Right cardiac atrium (tissue), 5 donors: ENCODE results near the gene LMOD3. TPM values are rescaled to one million over a fixed set of nuclear protein-coding genes. Genes with fewer than 3 reads are reported as not detected.

ENCODE experiments used
- ATAC-seq, 2 donors: fragments of 200-7000 bp; cut with Tn5 transposase; one replicate each; pipeline versions ENCODE4 v1.8.0 to v1.9.1; 2020; ENCODE audit warnings: moderate library complexity in 2 of 2, mild to moderate bottlenecking in 1 of 2
- DNase-seq, 3 donors: peaks; one replicate each; pipeline ENCODE4 v3.0.0-alpha.2; 2020
- H3K27ac ChIP-seq: one replicate; pipeline ENCODE4 v1.5.1; 2013; ENCODE audit warnings: mild to moderate bottlenecking, low read length, control low read depth, moderate library complexity
- H3K27me3 ChIP-seq: one replicate; pipeline ENCODE4 v1.6.1; 2013; ENCODE audit not compliant: control insufficient read depth, insufficient read depth
- H3K4me1 ChIP-seq: one replicate; pipeline ENCODE4 v1.6.1; 2013; ENCODE audit warnings: low read length; ENCODE audit not compliant: control insufficient read depth, insufficient read depth
- H3K4me3 ChIP-seq: one replicate; pipeline ENCODE4 v1.5.1; 2013; ENCODE audit warnings: low read length, control low read depth
- H3K9me3 ChIP-seq: one replicate; pipeline ENCODE4 v1.6.1; 2013; ENCODE audit warnings: low read length; ENCODE audit not compliant: control insufficient read depth
- WGBS: extraction: QIAGEN DNeasy Blood & Tissue Kit; methylation state at CpG from one replicate; pipeline ENCODE4 v1.1.7; 2013; 5-methylcytosine and 5-hydroxymethylcytosine counted together
- intact Hi-C, 4 donors: fragments of 100-400 bp; cut with DNase I; formaldehyde crosslinking; loops; one replicate each; pipeline versions ENCODE4 v1.11.0 to v1.14.0; 2022 to 2023
- polyA plus RNA-seq: library from polyadenylated mRNA; stranded (reverse); fragments of 200-250 nt; gene quantifications from one replicate; pipeline ENCODE4 v1.2.3, GENCODE V29; 2013
- total RNA-seq, 4 donors: library from RNA; stranded (reverse); fragmentation: NEBNext Ultra II Directional; extraction: Animal tissue kit (Norgen Biotek cat#: 25700); gene quantifications; one replicate each; pipeline ENCODE4 v1.2.1, GENCODE V29; 2021
- donor health status: healthy with polysubstance abuse.
- donor health status: DM: no; HTN: yes; CAD: no.
- donor health status: DM: no; HTN: no; CAD: no.
- donor health status: DM: no; HTN: yes; CAD: no; lungs with severe emphysema.
- donor health status: DM: yes; HTN: yes; CAD: no.

LMOD3 gene
- total and polyA plus RNA-seq, 5 donors, result 44.1 to 127 (median 63.8) TPM

- Histone ChIP-seq H3K27ac (peak overlapping the region; percentile 32), H3K4me1 (no peaks in the 10 kb centered on the region), H3K9me3 (no peaks in the 10 kb centered on the region), H3K27me3 (no peaks in the 10 kb centered on the region), H3K4me3 (no peak overlapping the region)
- no peak for ATAC-seq
- DNase-seq, result no peak
- intact Hi-C loops, result no loop called here
- 67% methylated on average over 5 of the region's 5 CpGs for WGBS
Measured at GRCh38 chr3:69081583-69082262, 40.7 kb downstream of the LMOD3 start.

DNA sequence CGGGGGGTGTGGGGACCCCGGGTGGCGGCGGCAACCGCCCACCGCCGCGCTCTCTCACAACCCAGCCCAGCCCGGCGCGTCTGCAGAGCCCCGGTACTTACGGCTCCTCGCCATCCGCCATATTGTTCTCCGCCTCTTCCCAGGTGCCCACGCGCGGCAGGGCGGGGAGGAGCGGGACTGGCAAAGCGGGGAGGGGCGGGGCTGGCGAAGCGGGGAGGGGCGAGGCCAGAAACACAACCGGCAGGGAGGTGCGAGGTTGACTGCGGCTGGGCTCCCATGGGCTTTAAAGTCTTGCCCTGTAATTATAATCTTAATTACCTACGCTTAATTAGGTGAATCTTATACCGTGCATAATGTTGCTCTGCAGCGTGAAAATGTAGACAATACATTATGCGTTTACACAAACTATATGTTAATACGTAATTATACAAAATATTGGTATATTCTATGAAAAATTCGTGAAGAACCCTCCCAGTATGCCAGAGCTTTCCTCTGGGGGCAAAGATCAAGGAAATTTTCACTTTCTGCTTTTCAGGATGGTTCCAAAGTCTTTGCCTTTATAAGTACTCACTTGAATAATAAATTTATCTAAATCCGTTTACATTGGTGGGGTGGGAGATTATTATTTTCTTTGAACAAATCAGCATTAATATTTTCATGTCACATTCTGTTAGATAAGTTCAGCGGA lies 42.0 kb downstream of the LMOD3 start, which contains the start of gene UBA3:
Gene UBA3, minus strand, starts transcription at position 133 of the 688 bp plus-strand sequence. Its CDS starts 12 bp downstream, at position 121.
- no peaks in the 10 kb centered on the region for H3K27me3 ChIP-seq
- intact Hi-C loops, result no loop called here
- peak within 1 kb of the TSS; percentile 100 for H3K4me3 ChIP-seq
- ATAC-seq, result peak; percentile 90 to 91
- 3% methylated on average over 37 of the region's 37 CpGs for WGBS
- DNase-seq, result peak; percentile 92 to 97 (median 96)
- H3K27ac ChIP-seq, result peak within 1 kb of the TSS; percentile 33
- no peaks in the 10 kb centered on the region for H3K9me3 ChIP-seq
- no peaks in the 10 kb centered on the region for H3K4me1 ChIP-seq

DNA sequence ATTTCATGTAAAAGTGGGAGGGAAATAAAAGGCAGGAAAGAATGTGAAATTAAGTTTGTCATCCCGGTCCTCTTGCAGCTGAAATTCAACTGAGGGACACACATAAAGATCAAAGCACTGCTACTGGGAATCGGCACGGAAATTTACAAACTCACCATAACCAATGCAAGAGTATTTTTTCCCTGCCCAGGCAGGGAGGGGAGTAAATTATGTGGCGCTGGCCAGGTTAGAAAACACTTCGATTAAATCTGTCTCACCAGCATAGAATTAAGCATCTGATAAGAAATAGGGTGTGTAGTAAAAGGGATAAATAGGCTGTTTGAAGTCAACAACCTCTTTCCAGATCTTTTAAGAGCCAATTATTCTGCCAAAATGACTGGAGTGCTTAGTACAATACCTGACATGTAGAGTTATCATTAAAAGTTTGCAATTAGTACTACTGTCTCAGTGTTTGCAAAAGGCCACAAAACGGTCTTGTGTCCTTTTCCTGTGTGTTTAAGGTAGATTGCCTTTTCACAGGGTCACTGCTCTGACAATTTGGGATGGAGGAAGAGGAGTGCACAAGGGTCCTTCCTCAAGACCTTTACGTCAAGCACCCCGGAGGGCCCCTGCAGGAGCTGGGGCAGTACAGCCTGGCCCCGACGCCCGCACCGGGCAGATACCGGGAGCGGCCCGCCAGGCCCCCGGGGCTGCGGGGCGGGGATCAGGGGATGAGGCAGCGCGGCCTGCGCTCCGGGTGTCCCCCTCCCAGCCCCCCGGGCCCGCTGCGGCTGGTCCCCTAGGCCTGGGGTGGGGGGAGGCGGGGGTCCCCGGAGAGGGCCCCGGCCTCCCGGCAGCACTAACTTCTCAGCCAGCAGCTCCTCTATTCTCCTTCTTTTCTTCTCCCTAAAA lies 42.9 kb downstream of the LMOD3 start:
- peak overlapping the region; percentile 100 for H3K4me3 ChIP-seq
- H3K27ac ChIP-seq, result peak overlapping the region; percentile 33
- DNase-seq (peak; percentile 29 to 74 (median 59)), ATAC-seq (peak; percentile 44 to 64)
- H3K27me3 ChIP-seq, result no peaks in the 10 kb centered on the region
- WGBS, result 3% methylated on average over 29 of the region's 29 CpGs
- intact Hi-C loops, result no loop called here
- H3K9me3 ChIP-seq, result no peaks in the 10 kb centered on the region
- H3K4me1 ChIP-seq, result no peaks in the 10 kb centered on the region

- intact Hi-C loops, result no loop called here
- no peaks in the 10 kb centered on the region for H3K27me3 ChIP-seq
- H3K4me3 ChIP-seq, result no peak overlapping the region
- DNase-seq, result no peak
- 90% methylated on average over 3 of the region's 3 CpGs for WGBS
- ATAC-seq, result no peak
- H3K4me1 ChIP-seq, result no peaks in the 10 kb centered on the region
- no peak overlapping the region for H3K27ac ChIP-seq
- no peaks in the 10 kb centered on the region for H3K9me3 ChIP-seq
Measured at GRCh38 chr3:69072928-69073327, 49.5 kb downstream of the LMOD3 start.

DNA sequence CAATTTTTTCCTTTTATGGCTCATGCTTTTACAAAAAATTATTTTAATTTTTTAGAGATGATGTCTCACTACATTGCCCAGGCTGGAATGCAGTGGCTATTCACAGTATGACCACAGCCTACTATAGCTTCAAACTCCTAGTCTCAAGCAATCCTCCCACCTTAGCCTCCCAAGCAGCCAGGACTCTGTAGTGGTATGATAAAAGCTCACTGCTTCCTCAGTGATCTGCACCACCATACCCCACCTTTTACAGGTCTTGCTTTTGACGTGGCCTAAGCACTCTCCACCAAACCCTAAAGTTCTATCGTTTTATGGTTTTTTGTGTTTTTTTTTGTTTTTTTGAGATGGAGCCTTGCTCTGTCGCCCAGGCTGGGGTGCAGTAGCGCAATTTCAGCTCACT lies 56.3 kb downstream of the LMOD3 start:
- WGBS, result 84% methylated on average over 4 of the region's 4 CpGs
- no peak for ATAC-seq
- no peaks in the 10 kb centered on the region for H3K9me3 ChIP-seq

GRCh38 chr3:69065318-69065964 lies 57.0 kb downstream of the LMOD3 start:
- Histone ChIP-seq H3K27ac (no peak overlapping the region), H3K4me1 (no peaks in the 10 kb centered on the region), H3K4me3 (no peak overlapping the region), H3K9me3 (no peaks in the 10 kb centered on the region), H3K27me3 (no peaks in the 10 kb centered on the region)
- no peak for ATAC-seq
- no peak for DNase-seq
- WGBS, result 96% methylated on average over 6 of the region's 6 CpGs
- intact Hi-C loops, result no loop called here

More for the DNA sequence above, 56.3 kb downstream of the LMOD3 start:
- no peaks in the 10 kb centered on the region for H3K4me1 ChIP-seq
- DNase-seq, result no peak
- no peak overlapping the region for H3K27ac ChIP-seq
- intact Hi-C loops, result no loop called here
- H3K27me3 ChIP-seq, result no peaks in the 10 kb centered on the region
- no peak overlapping the region for H3K4me3 ChIP-seq

GRCh38 chr3:69063636-69064035 lies 58.8 kb downstream of the LMOD3 start:
- H3K9me3 ChIP-seq, result no peaks in the 10 kb centered on the region
- 86% methylated on average over 2 of the region's 2 CpGs for WGBS
- intact Hi-C loops, result no loop called here
- DNase-seq (no peak), ATAC-seq (no peak)
- no peak overlapping the region for H3K4me3 ChIP-seq
- H3K4me1 ChIP-seq, result no peaks in the 10 kb centered on the region
- H3K27me3 ChIP-seq, result no peaks in the 10 kb centered on the region
- no peak overlapping the region for H3K27ac ChIP-seq

- Histone ChIP-seq H3K27ac (no peak overlapping the region), H3K27me3 (no peaks in the 10 kb centered on the region), H3K4me3 (no peak overlapping the region), H3K4me1 (no peaks in the 10 kb centered on the region), H3K9me3 (no peaks in the 10 kb centered on the region)
- DNase-seq (no peak), ATAC-seq (no peak)
- intact Hi-C loops, result no loop called here
Measured at GRCh38 chr3:69059688-69060087, 62.7 kb downstream of the LMOD3 start.

GRCh38 chr3:69058947-69059224 lies 63.5 kb downstream of the LMOD3 start:
- Histone ChIP-seq H3K9me3 (no peaks in the 10 kb centered on the region), H3K4me1 (no peaks in the 10 kb centered on the region), H3K27ac (no peak overlapping the region), H3K4me3 (no peak overlapping the region), H3K27me3 (no peaks in the 10 kb centered on the region)
- no peak for ATAC-seq
- 92% methylated on average over 2 of the region's 2 CpGs for WGBS
- intact Hi-C loops, result no loop called here
- no peak for DNase-seq

- ATAC-seq (no peak), DNase-seq (no peak)
- no peaks in the 10 kb centered on the region for H3K9me3 ChIP-seq
- no peaks in the 10 kb centered on the region for H3K4me1 ChIP-seq
- no peaks in the 10 kb centered on the region for H3K27me3 ChIP-seq
- no peak overlapping the region for H3K4me3 ChIP-seq
- 84% methylated on average over 3 of the region's 3 CpGs for WGBS
- no peak overlapping the region for H3K27ac ChIP-seq
- intact Hi-C loops, result no loop called here
Measured at GRCh38 chr3:69058180-69058946, 64.0 kb downstream of the LMOD3 start.
